ENCODE results near the gene PTDSS2.
"Not testable (repeated sequence)": the region's sequence is repeated elsewhere in the genome, so short reads cannot be mapped to it uniquely, and the experiment has no call there.

Gene PTDSS2

GRCh38 chr11:449889-450808 lies at the start of gene PTDSS2:
Gene PTDSS2 (plus strand): TSS chr11:450279. CDS start chr11:450456, 177 bp downstream.
- DNase-seq (ENCODE audit: low spot score): peak; percentile 97

GRCh38 chr11:401196-401595 lies 48.9 kb upstream of the PTDSS2 start:
- DNase-seq (ENCODE audit: low spot score): not testable (repeated sequence)

DNA sequence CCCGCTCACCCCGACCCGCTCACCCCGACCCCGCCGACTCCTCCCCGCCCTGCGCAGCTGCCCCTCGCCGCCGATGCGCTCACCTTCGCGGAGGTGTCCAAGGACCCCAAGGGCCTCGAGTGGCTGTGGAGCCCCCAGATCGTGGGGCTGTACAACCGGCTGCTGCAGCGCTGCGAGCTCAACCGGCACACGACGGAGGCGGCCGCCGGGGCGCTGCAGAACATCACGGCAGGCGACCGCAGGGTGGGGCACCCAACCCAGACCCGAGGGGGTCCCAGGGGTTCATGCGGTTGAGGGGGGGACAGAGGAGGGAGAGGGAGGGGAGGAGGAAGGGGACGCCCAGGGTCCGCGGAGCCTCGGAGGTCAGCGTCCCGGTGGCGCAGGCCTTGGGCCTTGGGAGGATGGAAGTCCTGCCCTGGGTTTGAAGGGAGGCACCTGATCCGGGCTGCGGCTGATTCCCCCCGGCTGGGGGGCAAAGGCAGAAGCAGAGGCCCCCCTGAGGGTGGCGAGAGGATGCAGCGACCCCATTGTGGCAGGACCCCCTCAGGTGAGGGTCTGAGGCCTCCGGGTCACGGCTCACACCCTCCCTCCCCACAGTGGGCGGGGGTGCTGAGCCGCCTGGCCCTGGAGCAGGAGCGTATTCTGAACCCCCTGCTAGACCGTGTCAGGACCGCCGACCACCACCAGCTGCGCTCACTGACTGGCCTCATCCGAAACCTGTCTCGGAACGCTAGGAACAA lies 46.9 kb upstream of the PTDSS2 start:
- no peak for DNase-seq (ENCODE audit: low spot score)

- DNase-seq (ENCODE audit: low spot score): no peak
These were observed 46.2 kb upstream of the PTDSS2 start for GRCh38 chr11:403761-404431.

- no peak for DNase-seq (ENCODE audit: low spot score)
These were observed 45.4 kb upstream of the PTDSS2 start for GRCh38 chr11:404551-405264.

DNA sequence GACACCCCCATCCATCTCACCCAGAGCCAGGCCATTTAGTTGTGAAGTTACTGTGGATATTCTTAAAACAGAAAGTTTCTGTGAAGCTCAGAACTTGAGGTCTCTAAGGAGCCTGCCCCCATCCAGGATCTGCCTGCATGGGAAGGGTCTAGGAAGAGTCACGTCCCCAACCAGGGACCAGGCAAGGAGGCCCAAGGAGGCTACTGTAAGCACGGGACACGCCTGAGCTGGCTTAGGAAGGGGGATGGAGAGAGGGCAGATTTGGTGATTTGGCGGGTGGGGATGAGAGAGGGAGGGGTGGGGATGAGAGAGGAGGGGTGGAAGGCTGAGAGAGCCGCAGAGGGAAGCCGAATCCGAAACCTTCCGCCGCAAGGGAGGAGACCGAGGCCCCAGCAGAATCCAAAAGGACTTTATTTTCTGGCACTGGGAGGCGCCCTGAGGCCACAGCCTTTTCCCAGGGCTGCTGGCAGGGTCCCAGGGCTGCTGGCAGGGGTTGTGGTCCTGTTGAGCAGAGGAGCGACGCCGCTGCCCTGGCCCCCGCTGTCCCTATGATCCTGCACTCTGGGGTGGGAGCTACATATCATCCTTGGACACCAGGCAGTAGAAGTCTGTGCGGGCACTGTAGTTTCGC lies 44.6 kb upstream of the PTDSS2 start:
- peak; percentile 64 for DNase-seq (ENCODE audit: low spot score)

DNA sequence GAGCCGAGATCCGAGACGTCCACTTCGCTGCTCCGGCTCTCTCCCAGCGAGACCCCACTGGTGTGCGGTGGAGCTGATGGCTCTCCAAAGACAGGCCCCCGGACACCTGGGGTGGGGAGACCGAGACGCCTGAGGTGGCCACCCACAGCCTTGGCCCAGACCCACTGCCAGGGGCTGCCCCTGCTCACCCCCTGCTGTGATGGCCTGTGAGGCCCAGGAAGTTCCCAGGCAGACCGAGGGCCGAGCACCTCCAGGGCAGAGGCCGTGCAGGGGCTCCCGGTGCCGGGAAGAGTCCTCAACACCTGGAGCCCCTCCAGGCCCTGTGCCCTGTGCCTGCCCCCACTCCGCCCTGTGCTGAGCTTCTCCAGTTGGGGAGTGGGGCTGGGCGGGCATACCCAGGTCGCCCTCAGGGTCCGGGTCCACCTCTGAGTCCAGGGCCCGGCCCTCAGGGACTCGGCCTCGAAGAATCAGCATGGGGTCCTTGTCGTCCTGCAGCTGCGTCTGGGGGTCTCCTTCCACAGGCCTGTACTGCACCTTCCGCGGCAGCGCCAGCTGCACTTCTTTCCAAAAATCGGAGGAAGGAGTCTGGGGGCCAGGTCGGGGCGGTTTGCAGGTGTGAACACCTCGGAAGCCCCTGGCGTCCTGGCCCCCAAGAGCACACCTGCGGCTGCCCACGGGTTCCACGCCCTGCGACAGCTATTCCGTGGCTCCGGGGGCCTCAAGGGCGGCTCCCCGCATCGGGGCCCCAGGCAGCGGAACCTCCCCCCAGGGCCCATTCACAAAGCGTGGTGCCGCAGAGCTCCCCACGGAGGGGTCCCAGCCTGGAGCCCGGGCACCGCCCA lies 43.9 kb upstream of the PTDSS2 start:
- no peak for DNase-seq (ENCODE audit: low spot score)

GRCh38 chr11:406796-407650 lies 43.1 kb upstream of the PTDSS2 start:
- peak; percentile 93 for DNase-seq (ENCODE audit: low spot score)

DNA sequence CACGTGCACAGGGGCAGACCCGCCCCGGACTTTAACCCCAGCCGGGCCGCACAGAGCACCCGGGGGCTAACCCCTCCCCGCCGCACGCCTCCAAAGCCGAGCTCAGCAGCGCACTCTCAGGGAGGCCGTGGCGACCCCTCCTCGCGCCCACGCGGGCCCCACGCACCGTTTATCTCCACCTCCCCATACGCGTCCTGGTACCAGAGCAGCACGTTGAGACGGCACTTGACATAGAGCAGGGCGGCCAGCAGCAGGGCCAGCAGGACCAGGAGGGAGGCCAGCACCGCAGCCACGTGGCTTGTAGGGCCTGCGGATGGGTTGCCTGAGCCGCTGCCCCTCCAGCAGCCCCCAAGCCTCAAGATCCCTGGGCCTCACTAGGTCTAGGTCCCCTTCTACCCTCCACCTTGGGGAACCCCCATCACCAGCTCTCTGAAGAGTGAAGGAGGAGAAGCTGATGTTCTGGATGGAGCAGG lies 42.4 kb upstream of the PTDSS2 start:
- no peak for DNase-seq (ENCODE audit: low spot score)

- no peak for DNase-seq (ENCODE audit: low spot score)
These were observed 41.7 kb upstream of the PTDSS2 start for GRCh38 chr11:408154-409007.

DNA sequence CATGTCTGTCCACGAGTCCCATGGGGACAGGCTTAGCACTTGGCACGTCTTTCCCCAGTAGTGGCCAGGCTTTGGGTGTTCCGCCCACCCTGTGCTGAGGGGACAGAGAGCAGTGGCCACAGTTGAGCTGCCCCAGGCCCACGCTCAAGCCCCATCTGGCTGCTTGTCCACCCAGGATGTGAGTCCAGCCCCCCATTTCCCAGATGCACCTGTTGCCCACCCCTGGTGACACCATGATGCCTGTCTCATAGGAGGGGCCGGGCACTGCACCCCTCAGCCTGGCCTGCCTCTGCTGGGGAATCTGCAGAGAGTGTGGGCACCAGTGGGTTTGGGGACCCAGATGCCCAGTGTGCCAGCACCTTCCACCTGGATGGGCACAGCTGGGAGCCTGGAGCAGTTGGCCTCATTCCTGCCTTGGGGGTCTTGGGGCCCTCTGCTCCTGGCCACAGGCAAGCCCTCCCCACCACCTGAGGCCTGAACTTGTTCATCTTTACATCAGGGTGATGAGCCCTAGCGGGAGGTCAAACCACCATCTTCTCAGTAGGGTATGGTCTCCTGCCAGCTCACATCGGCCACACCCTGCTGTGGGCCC lies 41.0 kb upstream of the PTDSS2 start:
- DNase-seq (ENCODE audit: low spot score): no peak

GRCh38 chr11:409600-410483 lies 40.2 kb upstream of the PTDSS2 start:
- DNase-seq (ENCODE audit: low spot score): no peak

GRCh38 chr11:410711-411110 lies 39.4 kb upstream of the PTDSS2 start:
- not testable (repeated sequence) for DNase-seq (ENCODE audit: low spot score)

DNA sequence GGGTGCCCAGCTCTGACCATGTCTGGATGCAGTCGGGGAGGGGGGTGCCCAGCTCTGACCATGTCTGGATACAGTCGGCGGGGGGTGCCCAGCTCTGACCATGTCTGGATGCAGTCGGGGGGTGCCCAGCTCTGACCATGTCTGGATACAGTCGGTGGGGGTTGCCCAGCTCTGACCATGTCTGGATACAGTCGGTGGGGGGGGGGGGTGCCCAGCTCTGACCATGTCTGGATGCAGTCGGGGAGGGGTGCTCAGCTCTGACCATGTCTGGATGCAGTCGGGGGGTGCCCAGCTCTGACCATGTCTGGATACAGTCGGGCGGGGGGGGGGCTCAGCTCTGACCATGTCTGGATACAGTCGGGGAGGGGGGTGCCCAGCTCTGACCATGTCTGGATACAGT lies 38.6 kb upstream of the PTDSS2 start:
- not testable (repeated sequence) for DNase-seq (ENCODE audit: low spot score)

GRCh38 chr11:412641-413119 lies 37.4 kb upstream of the PTDSS2 start:
- DNase-seq (ENCODE audit: low spot score): no peak

DNA sequence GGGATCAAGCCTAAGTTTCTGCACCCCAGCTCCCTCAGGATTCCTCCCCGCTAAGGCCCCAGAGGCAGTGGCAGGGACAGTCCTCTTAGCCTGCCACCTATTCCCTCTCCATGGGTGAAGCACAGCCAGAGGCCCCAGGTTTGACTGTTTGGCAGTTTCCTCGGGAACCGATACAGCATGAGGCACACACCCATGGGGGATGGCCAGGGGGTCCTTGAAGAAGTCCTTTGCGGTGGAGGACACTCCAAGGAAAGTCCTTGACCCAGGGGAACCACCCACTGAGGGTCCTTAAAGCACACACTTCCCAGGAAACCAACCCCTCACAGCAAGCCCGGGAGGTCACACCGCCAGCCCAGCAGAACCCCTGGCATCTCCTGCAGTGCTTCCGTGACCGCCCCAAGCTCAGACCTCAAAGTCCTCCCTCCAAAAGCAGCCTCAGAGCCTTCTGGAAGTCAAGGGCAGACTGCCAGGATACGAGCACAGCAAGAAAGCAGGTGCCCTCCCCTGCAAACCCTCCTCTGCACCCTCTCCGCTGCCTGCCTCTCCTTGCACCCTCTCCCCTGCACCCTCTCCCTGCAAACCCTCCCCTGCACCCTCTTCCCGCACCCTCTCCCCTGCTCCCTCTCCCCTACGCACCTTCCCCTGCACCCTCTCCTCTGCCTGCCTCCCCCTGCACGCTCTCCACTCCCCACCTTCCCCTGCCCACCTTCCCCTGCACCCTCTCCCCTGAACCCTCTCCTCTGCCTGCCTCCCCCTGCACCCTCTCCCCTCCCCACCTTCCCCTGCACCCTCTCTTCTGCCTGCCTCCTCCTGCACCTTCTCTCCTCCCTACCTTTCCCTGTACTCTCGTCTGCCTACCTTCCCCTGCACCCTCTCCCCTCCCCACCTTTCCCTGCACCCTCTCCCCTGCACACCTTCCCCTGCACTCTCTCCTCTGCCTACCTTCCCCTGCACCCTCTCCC lies 36.7 kb upstream of the PTDSS2 start:
- no peak for DNase-seq (ENCODE audit: low spot score)

All from RKO (cell line).